ENCODE measurements around the gene ANKFN1.

GRCh38 chr17:56407086-56407485, 253.8 kb downstream of the ANKFN1 start:
- no peak for TF ChIP-seq CTCF (IDR thresholded peaks at IDR 0.05; ENCODE audit: insufficient read depth, low read depth, low read length)
- TF ChIP-seq EZH2 (IDR thresholded peaks at IDR 0.05; ENCODE audit: insufficient read depth, low read length), result no peak
